ENCODE data around the gene LRRC43.

Gene LRRC43

GRCh38 chr12:122158700-122159285 lies 24.1 kb upstream of the LRRC43 start:
- WGBS, 2 donors (ENCODE audit: extremely low coverage in 2 of 2, insufficient read length in 2 of 2, insufficient replicate concordance in 1 of 2), result no CpG with 5 or more reads among the region's 7 CpGs
- H4K91ac ChIP-seq (ENCODE audit: low read depth, low read length, poor library complexity), result no peak overlapping the region
- DNase-seq (ENCODE audit: low spot score), result no peak

GRCh38 chr12:122159882-122160281 lies 23.0 kb upstream of the LRRC43 start:
- no CpG with 5 or more reads among the region's 4 CpGs for WGBS, 2 donors (ENCODE audit: extremely low coverage in 2 of 2, insufficient read length in 2 of 2, insufficient replicate concordance in 1 of 2)
- no peak overlapping the region for H2BK12ac ChIP-seq (ENCODE audit: low read length)
- no peak overlapping the region for H4K8ac ChIP-seq (ENCODE audit: low read depth, low read length)
- H3K4me1 ChIP-seq (ENCODE audit: control insufficient read depth in 2 of 2, insufficient read depth in 1 of 2, low read depth in 1 of 2, low read length in 2 of 2), result no peaks in the 10 kb centered on the region
- no peaks in the 10 kb centered on the region for H3K9me3 ChIP-seq (replicated peaks in 1 of 2; ENCODE audit: control insufficient read depth in 2 of 2, insufficient read depth in 1 of 2, low read depth in 1 of 2, low read length in 2 of 2)
- no peak overlapping the region for H4K91ac ChIP-seq (ENCODE audit: low read depth, low read length, poor library complexity)
- H3K27me3 ChIP-seq (ENCODE audit: control insufficient read depth in 3 of 3, insufficient read depth in 3 of 3, low read depth in 1 of 3, low read length in 3 of 3), result peaks cover 0 to 4% (median 0%) of the 10 kb centered on the region in 3 experiments
- no peak overlapping the region for H3K4me2 ChIP-seq (ENCODE audit: insufficient read depth, low read length, poor library complexity, severe bottlenecking)
- no peak overlapping the region for H3K27ac ChIP-seq (replicated peaks; ENCODE audit: low read length)
- H3K14ac ChIP-seq (ENCODE audit: low read length), result no peak overlapping the region
- no peaks in the 10 kb centered on the region for H3K79me1 ChIP-seq (ENCODE audit: low read depth, low read length)
- no peak overlapping the region for H3K9ac ChIP-seq (ENCODE audit: low read depth, low read length, poor library complexity)
- H2BK120ac ChIP-seq (ENCODE audit: low read depth, low read length), result no peak overlapping the region
- no peak overlapping the region for H2AFZ ChIP-seq (ENCODE audit: low read length)
- no peak overlapping the region for H3K18ac ChIP-seq (ENCODE audit: low read length)
- no peak overlapping the region for H3K4me3 ChIP-seq (ENCODE audit: low read length in 2 of 2)
- H2AK5ac ChIP-seq (ENCODE audit: low read depth, low read length), result no peak overlapping the region
- no peak overlapping the region for H3K23ac ChIP-seq (ENCODE audit: low read depth, low read length, poor library complexity)
- H2BK5ac ChIP-seq (ENCODE audit: low read length), result no peak overlapping the region
- no peak overlapping the region for H2BK15ac ChIP-seq (ENCODE audit: low read length)
- no peak overlapping the region for H3K4ac ChIP-seq (ENCODE audit: low read length)
- DNase-seq (ENCODE audit: low spot score), result no peak
- no peaks in the 10 kb centered on the region for H3K36me3 ChIP-seq (replicated peaks in 1 of 2; ENCODE audit: control insufficient read depth in 2 of 2, insufficient read depth in 2 of 2, low read length in 2 of 2)

More at GRCh38 chr12:122158700-122159285, 24.1 kb upstream of the LRRC43 start:
- no peak overlapping the region for H3K4me2 ChIP-seq (ENCODE audit: insufficient read depth, low read length, poor library complexity, severe bottlenecking)
- H3K4me3 ChIP-seq (ENCODE audit: low read length in 2 of 2), result no peak overlapping the region
- H2BK12ac ChIP-seq (ENCODE audit: low read length), result no peak overlapping the region
- H3K9me3 ChIP-seq (replicated peaks in 1 of 2; ENCODE audit: control insufficient read depth in 2 of 2, insufficient read depth in 1 of 2, low read depth in 1 of 2, low read length in 2 of 2), result no peaks in the 10 kb centered on the region
- peaks cover 0 to 4% (median 0%) of the 10 kb centered on the region in 3 experiments for H3K27me3 ChIP-seq (ENCODE audit: control insufficient read depth in 3 of 3, insufficient read depth in 3 of 3, low read depth in 1 of 3, low read length in 3 of 3)
- no peak overlapping the region for H2BK5ac ChIP-seq (ENCODE audit: low read length)
- H4K8ac ChIP-seq (ENCODE audit: low read depth, low read length), result no peak overlapping the region
- H3K23ac ChIP-seq (ENCODE audit: low read depth, low read length, poor library complexity), result no peak overlapping the region
- no peak overlapping the region for H3K9ac ChIP-seq (ENCODE audit: low read depth, low read length, poor library complexity)
- H3K27ac ChIP-seq (replicated peaks; ENCODE audit: low read length), result no peak overlapping the region
- H2BK120ac ChIP-seq (ENCODE audit: low read depth, low read length), result no peak overlapping the region
- no peak overlapping the region for H2BK15ac ChIP-seq (ENCODE audit: low read length)
- H3K18ac ChIP-seq (ENCODE audit: low read length), result no peak overlapping the region
- H3K14ac ChIP-seq (ENCODE audit: low read length), result no peak overlapping the region
- no peaks in the 10 kb centered on the region for H3K79me1 ChIP-seq (ENCODE audit: low read depth, low read length)
- no peaks in the 10 kb centered on the region for H3K36me3 ChIP-seq (replicated peaks in 1 of 2; ENCODE audit: control insufficient read depth in 2 of 2, insufficient read depth in 2 of 2, low read length in 2 of 2)
- no peak overlapping the region for H2AFZ ChIP-seq (ENCODE audit: low read length)
- no peak overlapping the region for H3K4ac ChIP-seq (ENCODE audit: low read length)
- H3K4me1 ChIP-seq (ENCODE audit: control insufficient read depth in 2 of 2, insufficient read depth in 1 of 2, low read depth in 1 of 2, low read length in 2 of 2), result no peaks in the 10 kb centered on the region
- no peak overlapping the region for H2AK5ac ChIP-seq (ENCODE audit: low read depth, low read length)

GRCh38 chr12:122160761-122161160 lies 22.2 kb upstream of the LRRC43 start:
- no peak overlapping the region for H2BK12ac ChIP-seq (ENCODE audit: low read length)
- no peak overlapping the region for H3K14ac ChIP-seq (ENCODE audit: low read length)
- H2BK120ac ChIP-seq (ENCODE audit: low read depth, low read length), result no peak overlapping the region
- no peak overlapping the region for H3K18ac ChIP-seq (ENCODE audit: low read length)
- H3K4me1 ChIP-seq (ENCODE audit: control insufficient read depth in 2 of 2, insufficient read depth in 1 of 2, low read depth in 1 of 2, low read length in 2 of 2), result no peaks in the 10 kb centered on the region
- H3K79me1 ChIP-seq (ENCODE audit: low read depth, low read length), result no peaks in the 10 kb centered on the region
- no CpG with 5 or more reads among the region's 11 CpGs for WGBS, 2 donors (ENCODE audit: extremely low coverage in 2 of 2, insufficient read length in 2 of 2, insufficient replicate concordance in 1 of 2)
- H3K36me3 ChIP-seq (replicated peaks in 1 of 2; ENCODE audit: control insufficient read depth in 2 of 2, insufficient read depth in 2 of 2, low read length in 2 of 2), result no peaks in the 10 kb centered on the region
- no peak overlapping the region for H3K4me3 ChIP-seq (ENCODE audit: low read length in 2 of 2)
- H3K27me3 ChIP-seq (ENCODE audit: control insufficient read depth in 3 of 3, insufficient read depth in 3 of 3, low read depth in 1 of 3, low read length in 3 of 3), result peaks cover 0 to 4% (median 0%) of the 10 kb centered on the region in 3 experiments
- H2BK15ac ChIP-seq (ENCODE audit: low read length), result no peak overlapping the region
- no peak overlapping the region for H3K4ac ChIP-seq (ENCODE audit: low read length)
- no peak overlapping the region for H3K27ac ChIP-seq (replicated peaks; ENCODE audit: low read length)
- no peaks in the 10 kb centered on the region for H3K9me3 ChIP-seq (replicated peaks in 1 of 2; ENCODE audit: control insufficient read depth in 2 of 2, insufficient read depth in 1 of 2, low read depth in 1 of 2, low read length in 2 of 2)
- H3K9ac ChIP-seq (ENCODE audit: low read depth, low read length, poor library complexity), result no peak overlapping the region
- no peak overlapping the region for H3K23ac ChIP-seq (ENCODE audit: low read depth, low read length, poor library complexity)
- H2AK5ac ChIP-seq (ENCODE audit: low read depth, low read length), result no peak overlapping the region
- H2AFZ ChIP-seq (ENCODE audit: low read length), result no peak overlapping the region
- H3K4me2 ChIP-seq (ENCODE audit: insufficient read depth, low read length, poor library complexity, severe bottlenecking), result no peak overlapping the region
- no peak overlapping the region for H4K8ac ChIP-seq (ENCODE audit: low read depth, low read length)
- DNase-seq (ENCODE audit: low spot score), result no peak
- no peak overlapping the region for H2BK5ac ChIP-seq (ENCODE audit: low read length)
- H4K91ac ChIP-seq (ENCODE audit: low read depth, low read length, poor library complexity), result no peak overlapping the region

GRCh38 chr12:122161682-122162081 lies 21.2 kb upstream of the LRRC43 start:
- no peak overlapping the region for H3K14ac ChIP-seq (ENCODE audit: low read length)
- no peaks in the 10 kb centered on the region for H3K9me3 ChIP-seq (replicated peaks in 1 of 2; ENCODE audit: control insufficient read depth in 2 of 2, insufficient read depth in 1 of 2, low read depth in 1 of 2, low read length in 2 of 2)
- no peak overlapping the region for H3K23ac ChIP-seq (ENCODE audit: low read depth, low read length, poor library complexity)
- H3K4me2 ChIP-seq (ENCODE audit: insufficient read depth, low read length, poor library complexity, severe bottlenecking), result no peak overlapping the region
- H4K91ac ChIP-seq (ENCODE audit: low read depth, low read length, poor library complexity), result no peak overlapping the region
- no peaks in the 10 kb centered on the region for H3K36me3 ChIP-seq (replicated peaks in 1 of 2; ENCODE audit: control insufficient read depth in 2 of 2, insufficient read depth in 2 of 2, low read length in 2 of 2)
- no peak overlapping the region for H2AFZ ChIP-seq (ENCODE audit: low read length)
- H3K18ac ChIP-seq (ENCODE audit: low read length), result no peak overlapping the region
- peaks cover 0 to 4% (median 0%) of the 10 kb centered on the region in 3 experiments for H3K27me3 ChIP-seq (ENCODE audit: control insufficient read depth in 3 of 3, insufficient read depth in 3 of 3, low read depth in 1 of 3, low read length in 3 of 3)
- no peaks in the 10 kb centered on the region for H3K4me1 ChIP-seq (ENCODE audit: control insufficient read depth in 2 of 2, insufficient read depth in 1 of 2, low read depth in 1 of 2, low read length in 2 of 2)
- no peak overlapping the region for H2AK5ac ChIP-seq (ENCODE audit: low read depth, low read length)
- no peak overlapping the region for H3K4me3 ChIP-seq (ENCODE audit: low read length in 2 of 2)
- H3K27ac ChIP-seq (replicated peaks; ENCODE audit: low read length), result no peak overlapping the region
- H4K8ac ChIP-seq (ENCODE audit: low read depth, low read length), result no peak overlapping the region
- no CpG with 5 or more reads among the region's 8 CpGs for WGBS, 2 donors (ENCODE audit: extremely low coverage in 2 of 2, insufficient read length in 2 of 2, insufficient replicate concordance in 1 of 2)
- no peak for DNase-seq (ENCODE audit: low spot score)
- no peak overlapping the region for H2BK120ac ChIP-seq (ENCODE audit: low read depth, low read length)
- H3K4ac ChIP-seq (ENCODE audit: low read length), result no peak overlapping the region
- no peak overlapping the region for H2BK15ac ChIP-seq (ENCODE audit: low read length)
- H3K79me1 ChIP-seq (ENCODE audit: low read depth, low read length), result no peaks in the 10 kb centered on the region
- H2BK12ac ChIP-seq (ENCODE audit: low read length), result no peak overlapping the region
- H3K9ac ChIP-seq (ENCODE audit: low read depth, low read length, poor library complexity), result no peak overlapping the region
- H2BK5ac ChIP-seq (ENCODE audit: low read length), result no peak overlapping the region
